ENCODE measurements around the gene PARVB.
"Not testable (repeated sequence)": the region's sequence is repeated elsewhere in the genome, so short reads cannot be mapped to it uniquely, and the experiment has no call there.

PARVB gene

GRCh38 chr22:44103735-44104480 is 79.8 kb downstream of the PARVB start:
- no peak for DNase-seq

GRCh38 chr22:44107340-44107739 is 83.2 kb downstream of the PARVB start:
- no peak for DNase-seq

- no peak for DNase-seq
These were observed 84.0 kb downstream of the PARVB start for GRCh38 chr22:44108076-44108475.

GRCh38 chr22:44108806-44109385 is 84.8 kb downstream of the PARVB start:
- DNase-seq: no peak

- no peak for DNase-seq
These were observed 85.3 kb downstream of the PARVB start for GRCh38 chr22:44109416-44109815.

GRCh38 chr22:44110656-44111055 is 86.6 kb downstream of the PARVB start:
- not testable (repeated sequence) for DNase-seq

- DNase-seq: no peak
These were observed 87.6 kb downstream of the PARVB start for GRCh38 chr22:44111562-44112155.

- DNase-seq: no peak
These were observed 88.1 kb downstream of the PARVB start for GRCh38 chr22:44112191-44112590.

- DNase-seq: no peak
These were observed 92.2 kb downstream of the PARVB start for GRCh38 chr22:44116331-44116730.

GRCh38 chr22:44116755-44117684 is 92.9 kb downstream of the PARVB start:
- DNase-seq: no peak

- no peak for DNase-seq
These were observed 93.6 kb downstream of the PARVB start for GRCh38 chr22:44117746-44118145.

- DNase-seq: no peak
These were observed 94.7 kb downstream of the PARVB start for GRCh38 chr22:44118645-44119315.

- DNase-seq: no peak
These were observed 95.7 kb downstream of the PARVB start for GRCh38 chr22:44119669-44120313.

- DNase-seq: no peak
These were observed 96.2 kb downstream of the PARVB start for GRCh38 chr22:44120314-44120704.

- no peak for DNase-seq
These were observed 101.3 kb downstream of the PARVB start for GRCh38 chr22:44125421-44125820.

- no peak for DNase-seq
These were observed 102.7 kb downstream of the PARVB start for GRCh38 chr22:44126807-44127206.

GRCh38 chr22:44127356-44127755 is 103.3 kb downstream of the PARVB start:
- no peak for DNase-seq

GRCh38 chr22:44128958-44129618 is 105.0 kb downstream of the PARVB start:
- DNase-seq: peak in 2 of 56 donors; percentile 9 to 25

- peak in 10 of 56 donors; percentile 4 to 35 (median 14) for DNase-seq
These were observed 105.5 kb downstream of the PARVB start for GRCh38 chr22:44129619-44129976.

Measured in nucleus accumbens (tissue), 56 donors.